Cardiac fibroblast (primary cell): Measurements from ENCODE around the gene KCTD5.

Source experiments
- DNase-seq, 2 donors: peaks; one replicate each; pipeline versions ENCODE4 v3.0.0 to v3.0.0-alpha.2; 2010; ENCODE audit warnings: low read depth in 2 of 2
- H3K4me3 ChIP-seq, 2 donors: replicated peaks in 1 of 2; 1 replicate in 1 of 2; 2 replicates in 1 of 2; pipeline ENCODE4 v1.5.1; 2011; ENCODE audit warnings: low read depth in 2 of 2, low read length in 2 of 2, mild to moderate bottlenecking in 2 of 2, moderate library complexity in 1 of 2
- CTCF ChIP-seq: IDR thresholded peaks from one replicate; pipeline ENCODE4 v1.5.1; 2011; ENCODE audit warnings: low read depth, mild to moderate bottlenecking, low read length, inconsistent platforms

KCTD5 gene

GRCh38 chr16:2734844-2735515 is 52.7 kb downstream of the KCTD5 start:
- no peak for DNase-seq
- no peak overlapping the region for H3K4me3 ChIP-seq
- no peak for TF ChIP-seq CTCF

GRCh38 chr16:2736476-2737237 is 54.3 kb downstream of the KCTD5 start:
- TF ChIP-seq CTCF, result no peak

GRCh38 chr16:2737238-2737605 is 54.9 kb downstream of the KCTD5 start:
- no peak for TF ChIP-seq CTCF
- DNase-seq, result no peak
- H3K4me3 ChIP-seq, result no peak overlapping the region

More at GRCh38 chr16:2736476-2737237, 54.3 kb downstream of the KCTD5 start:
- no peak overlapping the region for H3K4me3 ChIP-seq
- DNase-seq, result no peak

- no peak for TF ChIP-seq CTCF
- no peak overlapping the region for H3K4me3 ChIP-seq
Measured at GRCh38 chr16:2737895-2738418, 55.6 kb downstream of the KCTD5 start.

GRCh38 chr16:2738615-2739014 is 56.3 kb downstream of the KCTD5 start:
- DNase-seq, result no peak
- H3K4me3 ChIP-seq, result no peak overlapping the region
- TF ChIP-seq CTCF, result no peak

More at GRCh38 chr16:2737895-2738418, 55.6 kb downstream of the KCTD5 start:
- DNase-seq, result no peak

- H3K4me3 ChIP-seq, result no peak overlapping the region
- no peak for TF ChIP-seq CTCF
- DNase-seq, result no peak
Measured at GRCh38 chr16:2739625-2740430, 57.5 kb downstream of the KCTD5 start.
